GM12874 (cell line): ENCODE results near the gene TNRC6C.

Source experiments
- CTCF ChIP-seq: IDR thresholded peaks from 2 replicates; pipeline ENCODE4 v1.5.1; 2011; ENCODE audit warnings: low read depth, mild to moderate bottlenecking, control low read depth, low read length, moderate library complexity; ENCODE audit not compliant: insufficient read depth

Gene TNRC6C

GRCh38 chr17:78110363-78111015, 152.0 kb downstream of the TNRC6C start:
- TF ChIP-seq CTCF: no peak

DNA sequence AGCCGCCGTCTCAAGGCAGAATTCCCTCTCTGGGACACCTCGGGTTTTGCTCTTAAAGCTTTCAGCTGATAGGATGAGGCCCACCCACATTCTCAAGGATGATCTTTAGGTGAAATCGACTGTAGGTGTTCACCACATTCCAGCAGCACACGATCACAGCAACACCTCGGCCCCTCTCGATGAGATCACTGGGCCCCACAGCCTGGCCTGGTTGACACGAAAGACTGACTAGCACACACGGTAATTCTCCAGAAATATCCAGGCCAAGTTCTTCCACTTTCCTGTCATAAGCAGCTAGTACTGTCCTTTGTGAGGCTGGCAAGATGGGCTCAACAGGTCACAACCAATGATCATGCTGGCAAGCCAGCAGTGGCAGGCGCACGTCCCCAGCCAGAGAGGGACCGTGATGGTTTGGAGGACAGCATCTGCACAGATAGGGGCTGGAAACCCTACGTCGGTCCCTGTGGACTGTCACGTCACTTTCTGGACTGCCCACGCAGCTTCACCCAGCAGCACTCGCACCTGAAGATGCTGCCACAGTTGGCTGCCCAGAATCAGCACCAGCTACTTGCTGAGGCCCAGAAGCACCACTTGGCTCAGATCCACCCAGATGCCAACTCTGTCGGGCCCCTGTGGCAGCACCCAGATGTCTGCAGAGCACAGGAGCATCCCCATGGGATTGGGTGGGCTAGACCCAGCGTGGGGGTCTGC, 152.7 kb downstream of the TNRC6C start:
- TF ChIP-seq CTCF: no peak

DNA sequence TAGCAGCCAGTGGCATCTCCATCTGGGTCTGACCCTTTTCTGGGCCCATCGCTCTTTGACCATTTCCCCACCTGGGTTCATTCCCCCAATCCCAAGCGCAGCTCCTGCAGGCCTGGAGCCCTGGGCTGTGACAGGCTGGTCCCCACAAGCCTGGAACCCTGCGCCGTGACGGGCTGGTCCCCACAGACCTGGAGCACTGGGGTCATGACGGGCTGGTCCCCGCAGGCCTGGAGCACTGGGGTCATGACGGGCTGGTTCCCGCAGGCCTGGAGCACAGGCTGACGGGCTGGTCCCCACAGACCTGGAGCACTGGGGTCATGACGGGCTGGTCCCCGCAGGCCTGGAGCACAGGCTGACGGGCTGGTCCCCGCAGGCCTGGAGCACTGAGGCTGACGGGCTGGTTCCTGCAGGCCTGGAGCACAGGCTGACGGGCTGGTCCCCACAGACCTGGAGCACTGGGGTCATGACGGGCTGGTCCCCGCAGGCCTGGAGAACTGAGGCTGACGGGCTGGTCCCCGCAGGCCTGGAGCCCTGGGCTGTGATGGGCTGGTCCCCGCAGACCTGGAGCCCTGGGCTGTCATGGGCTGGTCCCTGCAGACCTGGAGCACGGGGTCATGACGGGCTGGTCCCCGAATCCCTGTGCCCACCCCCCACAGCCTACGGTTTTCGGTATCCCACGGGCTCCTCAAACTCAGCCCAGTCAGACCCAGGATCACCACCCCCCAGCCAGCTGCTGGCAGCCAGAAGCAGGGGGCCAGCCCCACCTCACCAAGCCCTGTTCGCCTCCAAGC, 153.4 kb downstream of the TNRC6C start:
- no peak for TF ChIP-seq CTCF

- TF ChIP-seq CTCF: peak; percentile 98
Observed at GRCh38 chr17:78112518-78113471, 154.3 kb downstream of the TNRC6C start.

- no peak for TF ChIP-seq CTCF
Observed at GRCh38 chr17:78113804-78114785, 155.6 kb downstream of the TNRC6C start.
